HG03460 (cell line): Measurements from ENCODE around the gene CD8B2.
"Not testable (repeated sequence)": the region's sequence is repeated elsewhere in the genome, so short reads cannot be mapped to it uniquely, and the experiment has no call there.

ENCODE experiments used
- ATAC-seq: cut with Tn5 transposase; IDR thresholded peaks from one replicate; pipeline ENCODE4 v1.9.1; 2021; ENCODE audit not compliant: unreplicated experiment

The CD8B2 gene

GRCh38 chr2:106547164-106547903, 60.2 kb downstream of the CD8B2 start:
- ATAC-seq, result no peak

GRCh38 chr2:106551417-106552130, 64.4 kb downstream of the CD8B2 start:
- no peak for ATAC-seq

- no peak for ATAC-seq
Observed at GRCh38 chr2:106552921-106553320, 65.8 kb downstream of the CD8B2 start.

- no peak for ATAC-seq
Observed at GRCh38 chr2:106553321-106553720, 66.2 kb downstream of the CD8B2 start.

GRCh38 chr2:106554411-106554810, 67.2 kb downstream of the CD8B2 start:
- no peak for ATAC-seq

- ATAC-seq, result no peak
Observed at GRCh38 chr2:106555053-106555452, 67.9 kb downstream of the CD8B2 start.

- not testable (repeated sequence) for ATAC-seq
Observed at GRCh38 chr2:106559786-106560185, 72.6 kb downstream of the CD8B2 start.

GRCh38 chr2:106560773-106561172, 73.6 kb downstream of the CD8B2 start:
- no peak for ATAC-seq

- no peak for ATAC-seq
Observed at GRCh38 chr2:106561356-106561755, 74.2 kb downstream of the CD8B2 start.

- ATAC-seq, result no peak
Observed at GRCh38 chr2:106561803-106562202, 74.6 kb downstream of the CD8B2 start.

- no peak for ATAC-seq
Observed at GRCh38 chr2:106562268-106563186, 75.4 kb downstream of the CD8B2 start.

- ATAC-seq, result no peak
Observed at GRCh38 chr2:106563195-106563594, 76.0 kb downstream of the CD8B2 start.

GRCh38 chr2:106565599-106565998, 78.4 kb downstream of the CD8B2 start:
- ATAC-seq, result no peak

GRCh38 chr2:106566050-106566449, 78.9 kb downstream of the CD8B2 start:
- ATAC-seq, result no peak

- ATAC-seq, result not testable (repeated sequence)
Observed at GRCh38 chr2:106566484-106566883, 79.3 kb downstream of the CD8B2 start.

- no peak for ATAC-seq
Observed at GRCh38 chr2:106570316-106570715, 83.2 kb downstream of the CD8B2 start.
